ENCODE measurements around the gene ARNT2. TPM values are rescaled to one million over a fixed set of nuclear protein-coding genes. Genes with fewer than 3 reads are reported as not detected.

Gene ARNT2
- total RNA-seq, 1 experiment from 2014 or later: 3.6 TPM

DNA sequence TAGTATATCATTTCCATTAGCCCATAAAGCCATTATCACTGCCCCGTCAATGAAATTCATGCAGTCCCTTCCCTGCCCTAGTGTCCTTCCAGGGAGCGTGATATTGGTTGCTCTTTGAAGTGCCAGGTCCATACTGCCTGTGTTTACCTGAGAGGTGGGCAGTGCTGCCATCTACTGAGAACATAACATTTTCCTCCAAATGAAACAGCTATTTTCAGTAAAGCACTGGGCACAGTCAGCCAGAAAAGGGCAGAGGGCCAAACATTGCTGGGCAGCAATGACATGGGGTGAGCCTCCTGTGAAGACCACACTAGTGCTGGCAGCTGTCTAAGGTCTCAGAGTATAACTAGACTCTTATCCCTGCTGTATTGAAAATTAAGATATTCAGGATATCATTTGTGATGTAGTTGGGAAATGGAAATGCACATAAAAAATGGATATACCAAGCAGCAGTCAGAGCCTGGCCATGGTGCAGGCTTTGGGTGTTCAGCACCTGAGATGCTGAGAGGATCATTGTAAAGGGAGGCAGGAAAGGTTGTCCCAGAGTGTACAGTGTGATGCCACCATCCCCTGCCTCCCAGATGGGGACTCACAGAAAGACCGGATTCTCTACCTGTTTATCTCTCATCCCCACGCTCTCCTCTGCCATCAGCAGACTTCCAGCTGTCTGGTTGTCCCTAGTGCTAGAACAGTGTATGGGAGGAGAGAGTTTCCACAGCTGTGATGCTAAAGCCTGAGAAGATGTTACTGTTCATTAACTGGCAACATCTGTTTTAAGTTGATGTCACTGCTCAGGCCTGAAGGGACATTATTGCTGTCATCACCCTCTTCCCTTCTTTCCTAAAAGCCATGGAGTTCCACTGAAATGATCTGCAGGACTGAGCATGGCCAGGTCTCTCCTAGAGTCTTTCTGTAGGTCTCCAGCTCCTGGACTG lies 108.8 kb downstream of the ARNT2 start:
- no peak for TF ChIP-seq CTCF (IDR thresholded peaks at IDR 0.05; ENCODE audit: unreplicated experiment)
- no TSS peak for BruUV-seq (replicated peaks)
- H3K9me3 Mint-ChIP-seq (ENCODE audit: low read depth, unreplicated experiment): no peaks in the 10 kb centered on the region
- H3K27me3 Mint-ChIP-seq (ENCODE audit: unreplicated experiment): no peaks in the 10 kb centered on the region
- no peaks in the 10 kb centered on the region for H3K36me3 Mint-ChIP-seq (ENCODE audit: insufficient read depth, unreplicated experiment)
- no peaks in the 10 kb centered on the region for H3K4me1 Mint-ChIP-seq (ENCODE audit: low read depth, unreplicated experiment)
- H3K27ac Mint-ChIP-seq (ENCODE audit: unreplicated experiment): no peak overlapping the region
- intact Hi-C loops (cut with micrococcal nuclease; ENCODE audit: unreplicated experiment): loop anchor here (1.0 kb wide), 2 partner anchors 57 to 94 kb away; no protein-coding TSS in a partner anchor
- no peak overlapping the region for H3K4me3 Mint-ChIP-seq (ENCODE audit: low read depth, unreplicated experiment)
- CTCF ChIA-PET: interaction anchor here (0.7 to 1.2 kb wide), 7 partner anchors 15 to 753 kb away, joined by 3 to 6 read pairs (median 4); partner anchors contain the start of gene CEMIP
- peak; percentile 41 for DNase-seq

DNA sequence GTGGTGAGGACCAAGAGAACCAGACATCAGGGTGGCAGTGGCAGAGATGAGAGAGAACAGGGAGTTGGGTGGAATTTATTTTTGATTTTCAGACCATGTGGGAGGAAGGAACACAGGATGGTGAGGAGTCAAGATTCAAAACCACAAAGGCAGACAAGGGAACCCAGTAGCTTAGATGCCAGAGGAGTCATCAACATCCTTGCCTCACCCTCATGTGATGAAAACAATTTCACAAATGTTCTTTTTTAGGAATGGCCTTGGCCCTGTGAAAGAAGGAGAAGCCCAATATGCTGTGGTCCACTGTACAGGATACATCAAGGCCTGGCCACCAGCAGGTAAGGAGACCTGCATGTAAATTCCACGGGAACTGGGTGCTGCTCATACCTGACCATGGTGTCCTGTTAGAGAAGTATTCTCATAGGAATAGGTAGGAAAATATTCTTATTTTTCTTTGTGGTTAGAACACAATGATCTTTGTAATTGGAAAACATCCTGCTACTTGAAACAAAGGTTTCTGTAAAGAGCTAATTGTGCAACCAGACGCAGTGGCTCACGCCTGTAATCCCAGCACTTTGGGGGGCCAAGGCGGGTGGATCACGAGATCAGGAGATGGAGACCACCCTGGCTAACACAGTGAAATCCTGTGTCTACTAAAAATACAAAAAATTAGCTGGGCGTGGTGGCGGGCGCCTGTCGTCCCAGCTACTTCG lies 110.0 kb downstream of the ARNT2 start:
- H3K9me3 Mint-ChIP-seq (ENCODE audit: low read depth, unreplicated experiment): no peaks in the 10 kb centered on the region
- no peak for DNase-seq
- intact Hi-C loops (cut with micrococcal nuclease; ENCODE audit: unreplicated experiment): no loop called here
- no peak for TF ChIP-seq CTCF (IDR thresholded peaks at IDR 0.05; ENCODE audit: unreplicated experiment)
- H3K36me3 Mint-ChIP-seq (ENCODE audit: insufficient read depth, unreplicated experiment): no peaks in the 10 kb centered on the region
- no peaks in the 10 kb centered on the region for H3K4me1 Mint-ChIP-seq (ENCODE audit: low read depth, unreplicated experiment)
- no peaks in the 10 kb centered on the region for H3K27me3 Mint-ChIP-seq (ENCODE audit: unreplicated experiment)
- no TSS peak for BruUV-seq (replicated peaks)
- CTCF ChIA-PET: interaction anchor here (0.6 kb wide), 1 partner anchor 21 kb away, joined by 3 read pairs; no protein-coding TSS in a partner anchor
- no peak overlapping the region for H3K4me3 Mint-ChIP-seq (ENCODE audit: low read depth, unreplicated experiment)
- H3K27ac Mint-ChIP-seq (ENCODE audit: unreplicated experiment): no peak overlapping the region

GRCh38 chr15:80517290-80517689 lies 113.1 kb downstream of the ARNT2 start:
- CTCF ChIA-PET: interaction anchor here (0.7 kb wide), 1 partner anchor 229 kb away, joined by 4 read pairs; no protein-coding TSS in a partner anchor
- TF ChIP-seq CTCF (IDR thresholded peaks at IDR 0.05; ENCODE audit: unreplicated experiment): no peak
- no peak overlapping the region for H3K27ac Mint-ChIP-seq (ENCODE audit: unreplicated experiment)
- H3K36me3 Mint-ChIP-seq (ENCODE audit: insufficient read depth, unreplicated experiment): no peaks in the 10 kb centered on the region
- H3K4me3 Mint-ChIP-seq (ENCODE audit: low read depth, unreplicated experiment): no peak overlapping the region
- H3K27me3 Mint-ChIP-seq (ENCODE audit: unreplicated experiment): no peaks in the 10 kb centered on the region
- no peaks in the 10 kb centered on the region for H3K4me1 Mint-ChIP-seq (ENCODE audit: low read depth, unreplicated experiment)
- no peaks in the 10 kb centered on the region for H3K9me3 Mint-ChIP-seq (ENCODE audit: low read depth, unreplicated experiment)
- BruUV-seq (replicated peaks): no TSS peak
- DNase-seq: no peak
- intact Hi-C loops (cut with micrococcal nuclease; ENCODE audit: unreplicated experiment): no loop called here

- Mint-ChIP-seq H3K27ac (ENCODE audit: unreplicated experiment) (no peak overlapping the region), H3K4me1 (ENCODE audit: low read depth, unreplicated experiment) (no peaks in the 10 kb centered on the region), H3K4me3 (ENCODE audit: low read depth, unreplicated experiment) (no peak overlapping the region), H3K9me3 (ENCODE audit: low read depth, unreplicated experiment) (no peaks in the 10 kb centered on the region), H3K36me3 (ENCODE audit: insufficient read depth, unreplicated experiment) (no peaks in the 10 kb centered on the region), H3K27me3 (ENCODE audit: unreplicated experiment) (no peaks in the 10 kb centered on the region)
- intact Hi-C loops (cut with micrococcal nuclease; ENCODE audit: unreplicated experiment): no loop called here
- no TSS peak for BruUV-seq (replicated peaks)
- DNase-seq: no peak
- CTCF ChIA-PET: no interaction called here
- no peak for TF ChIP-seq CTCF (IDR thresholded peaks at IDR 0.05; ENCODE audit: unreplicated experiment)
Observed at GRCh38 chr15:80518522-80518921, 114.3 kb downstream of the ARNT2 start.

Data from Calu3 (cell line).